GM23248 (cell line): Measurements from ENCODE around the gene JAML. TPM values are rescaled to one million over a fixed set of nuclear protein-coding genes. Genes with fewer than 3 reads are reported as not detected.

Source experiments
- DNase-seq: peaks from one replicate; pipeline ENCODE4 v3.0.0-alpha.2; 2015
- H2AFZ ChIP-seq: fragments of 200-600 bp; sonication (generic); 2 replicates; pipeline ENCODE4 v1.6.1; 2016; ENCODE audit warnings: antibody characterized with exemption
- H3F3A ChIP-seq: fragments of 200-600 bp; sonication (generic); 2 replicates; pipeline ENCODE4 v1.6.1; 2016; ENCODE audit warnings: mild to moderate bottlenecking, antibody characterized with exemption, mixed run types; ENCODE audit not compliant: insufficient read depth
- H3K27ac ChIP-seq: fragments of 200-600 bp; sonication (generic); 2 replicates; pipeline ENCODE4 v1.5.1; 2016; ENCODE audit warnings: mild to moderate bottlenecking
- H3K27me3 ChIP-seq: fragments of 200-600 bp; sonication (generic); replicated peaks from 2 replicates; pipeline ENCODE4 v1.6.1; 2016; ENCODE audit warnings: mild to moderate bottlenecking; ENCODE audit not compliant: insufficient read depth
- H3K36me3 ChIP-seq: fragments of 200-600 bp; sonication (generic); 2 replicates; pipeline ENCODE4 v1.6.1; 2016; ENCODE audit warnings: low read depth, mild to moderate bottlenecking
- H3K4me1 ChIP-seq: fragments of 200-600 bp; sonication (generic); 2 replicates; pipeline ENCODE4 v1.6.1; 2016; ENCODE audit warnings: mild to moderate bottlenecking; ENCODE audit not compliant: insufficient read depth
- H3K4me2 ChIP-seq: fragments of 200-600 bp; sonication (generic); one replicate; pipeline ENCODE4 v1.6.1; 2016; ENCODE audit warnings: mild to moderate bottlenecking; ENCODE audit not compliant: unreplicated experiment
- H3K4me3 ChIP-seq: fragments of 200-600 bp; sonication (generic); 2 replicates; pipeline ENCODE4 v1.5.1; 2016; ENCODE audit warnings: mild to moderate bottlenecking
- H3K79me2 ChIP-seq: fragments of 200-600 bp; sonication (generic); 2 replicates; pipeline ENCODE4 v1.6.1; 2016; ENCODE audit warnings: mild to moderate bottlenecking; ENCODE audit not compliant: insufficient read depth
- H3K9ac ChIP-seq: fragments of 200-600 bp; sonication (generic); 2 replicates; pipeline ENCODE4 v1.6.1; 2016; ENCODE audit warnings: mild to moderate bottlenecking
- H3K9me2 ChIP-seq: fragments of 200-600 bp; sonication (generic); 2 replicates; pipeline ENCODE4 v1.6.1; 2016; ENCODE audit warnings: mixed run types, mild to moderate bottlenecking, moderate library complexity; ENCODE audit not compliant: insufficient read depth
- H3K9me3 ChIP-seq: fragments of 200-600 bp; sonication (generic); one replicate; pipeline ENCODE4 v1.6.1; 2017; ENCODE audit warnings: low read depth
- H4K20me1 ChIP-seq: fragments of 200-600 bp; sonication (generic); 2 replicates; pipeline ENCODE4 v1.6.0; 2016; ENCODE audit not compliant: insufficient read depth
- EZH2 ChIP-seq: fragments of 200-600 bp; sonication (generic); IDR thresholded peaks from 2 replicates; pipeline ENCODE4 v1.6.1; 2018; ENCODE audit warnings: antibody characterized with exemption, mild to moderate bottlenecking; ENCODE audit not compliant: insufficient read depth, poor library complexity, severe bottlenecking
- EZH2phosphoT487 ChIP-seq: fragments of 200-600 bp; sonication (generic); IDR thresholded peaks from 2 replicates; pipeline ENCODE4 v1.6.1; 2018; ENCODE audit warnings: antibody characterized with exemption, moderate library complexity, mild to moderate bottlenecking, low read depth; ENCODE audit not compliant: insufficient read depth
- WGBS, 2 experiments: methylation state at CpG; one replicate each; pipeline ENCODE4 v1.1.6; 2015 to 2017; ENCODE audit warnings: low lambda C conversion rate in 2 of 2, low coverage in 1 of 2; ENCODE audit errors: missing lambda C conversion rate in 2 of 2; 5-methylcytosine and 5-hydroxymethylcytosine counted together
- in situ Hi-C: fragments of 300-500 bp; cut with MboI; formaldehyde crosslinking; loops from 2 replicates; pipeline ENCODE4 v1.15.0; 2020
- polyA plus RNA-seq: library from polyadenylated mRNA; unstranded; fragments of >200 nt; fragmentation: Nextera tagmentation; extraction: Ambion mirVana; gene quantifications from 2 replicates; pipeline ENCODE4 v1.2.1, GENCODE V29; 2016
- total RNA-seq: library from RNA; depleted of rRNA; stranded (reverse); fragments of >200 nt; shearing (Covaris generic); gene quantifications from 2 replicates; pipeline ENCODE4 v1.2.3, GENCODE V29; 2014

JAML gene
- total and polyA plus RNA-seq, 2 experiments from 2014 or later = not detected

DNA sequence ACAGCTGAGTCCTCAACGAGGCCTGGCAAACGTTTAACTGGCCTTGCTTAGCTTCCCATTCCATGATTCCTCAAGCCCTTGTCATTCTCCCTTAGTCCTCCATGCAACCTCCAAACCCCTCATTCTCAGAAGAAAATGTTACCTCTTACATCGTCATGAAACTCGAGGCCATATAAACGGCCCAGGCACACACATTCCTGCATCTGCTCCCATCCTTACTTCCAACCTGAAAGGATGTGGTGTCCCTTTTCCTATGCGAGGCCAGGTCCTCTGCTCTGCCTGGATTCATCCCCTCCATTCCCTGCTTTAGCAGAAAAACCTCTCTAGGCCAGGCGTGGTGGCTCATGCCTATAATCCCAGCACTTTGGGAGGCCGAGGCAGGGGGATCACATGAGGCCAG lies 18.4 kb upstream of the JAML start:
- Histone ChIP-seq H3K9ac (no peak overlapping the region), H3K4me2 (no peak overlapping the region), H3K79me2 (no peaks in the 10 kb centered on the region), H3K4me1 (peaks cover 7% of the 10 kb centered on the region), H3K4me3 (no peak overlapping the region), H3K9me2 (no peaks in the 10 kb centered on the region), H3K27me3 (no peaks in the 10 kb centered on the region; the same call in 1 of the 2 replicates), H3K36me3 (no peaks in the 10 kb centered on the region), H3K9me3 (no peaks in the 10 kb centered on the region), H4K20me1 (no peaks in the 10 kb centered on the region), H3K27ac (no peak overlapping the region), H2AFZ (no peak overlapping the region), H3F3A (no peaks in the 10 kb centered on the region)
- WGBS, 2 experiments = 40 to 43% methylated on average over 8 of the region's 8 CpGs
- no peak for DNase-seq
- in situ Hi-C loops = no loop called here
- TF ChIP-seq EZH2 (no peak), EZH2phosphoT487 (no peak)

- Histone ChIP-seq H3K4me1 (peaks cover 7% of the 10 kb centered on the region), H3K36me3 (no peaks in the 10 kb centered on the region), H3K9ac (no peak overlapping the region), H2AFZ (no peak overlapping the region), H3K27ac (no peak overlapping the region), H3K4me3 (no peak overlapping the region), H3K9me3 (no peaks in the 10 kb centered on the region), H3F3A (no peaks in the 10 kb centered on the region), H3K4me2 (no peak overlapping the region), H3K9me2 (no peaks in the 10 kb centered on the region), H4K20me1 (no peaks in the 10 kb centered on the region), H3K27me3 (no peaks in the 10 kb centered on the region; the same call in 1 of the 2 replicates), H3K79me2 (no peaks in the 10 kb centered on the region)
- in situ Hi-C loops = no loop called here
- no peak for TF ChIP-seq EZH2phosphoT487
- TF ChIP-seq EZH2 = no peak
- no peak for DNase-seq
- 33 to 45% methylated on average over 1 of the region's 1 CpG for WGBS, 2 experiments
These were observed 16.9 kb upstream of the JAML start for GRCh38 chr11:118241764-118242098.

DNA sequence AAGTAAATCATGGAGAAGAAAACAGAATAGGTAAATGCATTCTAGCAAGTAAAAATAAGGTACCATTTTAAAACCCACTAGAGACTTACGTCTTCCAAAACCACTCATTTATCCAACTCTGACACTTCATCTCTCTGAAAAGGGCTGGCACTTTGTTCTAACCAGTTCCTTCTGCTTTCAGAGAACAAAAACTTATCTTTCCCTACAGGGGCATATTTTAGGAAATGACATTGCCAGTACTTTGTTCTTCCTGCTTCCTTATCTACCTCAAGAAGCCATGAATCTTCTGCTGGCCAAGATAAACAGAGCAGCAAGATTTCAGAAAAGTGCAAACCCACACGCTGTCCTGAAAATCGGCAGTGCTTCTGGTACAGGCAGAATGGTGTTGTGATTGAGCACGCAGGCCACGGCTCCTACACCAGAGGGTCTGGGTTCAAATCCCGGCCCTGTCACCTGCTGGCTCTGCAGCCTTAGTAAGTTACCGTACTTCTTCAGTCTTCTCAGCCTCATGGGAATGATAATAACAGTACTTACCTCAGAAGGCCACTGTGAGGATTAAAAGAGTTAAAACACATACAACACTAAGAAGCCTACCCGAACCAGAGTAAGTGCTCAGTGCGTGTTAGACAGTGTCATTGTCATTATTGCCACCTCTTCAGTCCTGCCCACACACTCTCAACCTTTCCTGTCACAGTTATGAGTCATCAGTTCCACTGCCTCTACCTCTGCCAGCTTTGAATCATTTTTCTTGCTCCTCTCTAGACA lies 16.4 kb upstream of the JAML start:
- no peaks in the 10 kb centered on the region for H3K9me3 ChIP-seq
- H3K9me2 ChIP-seq = no peaks in the 10 kb centered on the region
- no peak overlapping the region for H3K27ac ChIP-seq
- peaks cover under 1% of the 10 kb centered on the region for H3K27me3 ChIP-seq
- no peak overlapping the region for H3K4me3 ChIP-seq
- no peaks in the 10 kb centered on the region for H3K36me3 ChIP-seq
- H2AFZ ChIP-seq = no peak overlapping the region
- peak; percentile 69 for DNase-seq
- in situ Hi-C loops = no loop called here
- H3F3A ChIP-seq = no peaks in the 10 kb centered on the region
- TF ChIP-seq EZH2phosphoT487 = no peak
- no peak for TF ChIP-seq EZH2
- H3K4me2 ChIP-seq = no peak overlapping the region
- H4K20me1 ChIP-seq = no peaks in the 10 kb centered on the region
- 51 to 52% methylated on average over 9 of the region's 9 CpGs for WGBS, 2 experiments
- no peaks in the 10 kb centered on the region for H3K79me2 ChIP-seq
- H3K9ac ChIP-seq = no peak overlapping the region
- H3K4me1 ChIP-seq = peaks cover 7% of the 10 kb centered on the region

DNA sequence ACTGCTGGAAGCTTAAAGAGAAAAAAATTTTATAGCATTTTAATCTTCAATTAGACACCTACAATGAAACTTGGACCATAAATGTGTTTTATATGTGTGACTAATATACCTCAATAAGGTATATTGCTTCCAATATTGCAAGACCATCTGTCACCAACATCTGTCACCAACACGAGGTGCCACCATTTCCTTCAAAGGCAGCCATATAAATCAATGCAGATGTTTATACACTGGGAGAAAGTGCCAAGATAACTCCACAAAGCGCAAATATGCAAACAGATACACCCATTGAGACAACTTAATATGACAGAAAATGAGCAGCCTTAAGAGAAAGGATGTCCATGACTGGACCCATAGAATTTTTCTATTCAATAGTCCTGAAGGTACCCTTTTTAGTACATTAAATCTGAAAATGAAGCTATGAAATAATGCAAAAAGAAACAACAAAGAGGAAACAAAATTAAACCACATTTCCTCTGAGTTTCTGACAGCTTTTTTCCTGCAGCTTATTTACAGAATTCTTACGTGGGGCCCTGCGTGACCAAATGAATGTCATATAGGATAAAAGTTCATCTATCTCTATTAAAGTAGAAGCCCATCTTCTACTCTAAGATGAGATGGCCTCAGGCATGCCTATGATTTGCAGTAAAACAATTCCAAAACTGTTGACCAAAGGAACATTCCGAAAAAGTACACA lies 14.8 kb upstream of the JAML start:
- no peak overlapping the region for H2AFZ ChIP-seq
- no peaks in the 10 kb centered on the region for H3K9me3 ChIP-seq
- DNase-seq = no peak
- H3K4me2 ChIP-seq = no peak overlapping the region
- no peak overlapping the region for H3K9ac ChIP-seq
- in situ Hi-C loops = no loop called here
- no peak overlapping the region for H3K27ac ChIP-seq
- no peak overlapping the region for H3K4me3 ChIP-seq
- no peaks in the 10 kb centered on the region for H3K79me2 ChIP-seq
- 69 to 72% methylated on average over 5 of the region's 5 CpGs for WGBS, 2 experiments
- TF ChIP-seq EZH2 (no peak), EZH2phosphoT487 (no peak)
- H3K27me3 ChIP-seq = peaks cover 13% of the 10 kb centered on the region
- peaks cover 7% of the 10 kb centered on the region for H3K4me1 ChIP-seq
- no peaks in the 10 kb centered on the region for H3K36me3 ChIP-seq
- no peaks in the 10 kb centered on the region for H3F3A ChIP-seq
- no peaks in the 10 kb centered on the region for H3K9me2 ChIP-seq
- H4K20me1 ChIP-seq = no peaks in the 10 kb centered on the region
